ENCODE data around the gene ABHD2.

DNA sequence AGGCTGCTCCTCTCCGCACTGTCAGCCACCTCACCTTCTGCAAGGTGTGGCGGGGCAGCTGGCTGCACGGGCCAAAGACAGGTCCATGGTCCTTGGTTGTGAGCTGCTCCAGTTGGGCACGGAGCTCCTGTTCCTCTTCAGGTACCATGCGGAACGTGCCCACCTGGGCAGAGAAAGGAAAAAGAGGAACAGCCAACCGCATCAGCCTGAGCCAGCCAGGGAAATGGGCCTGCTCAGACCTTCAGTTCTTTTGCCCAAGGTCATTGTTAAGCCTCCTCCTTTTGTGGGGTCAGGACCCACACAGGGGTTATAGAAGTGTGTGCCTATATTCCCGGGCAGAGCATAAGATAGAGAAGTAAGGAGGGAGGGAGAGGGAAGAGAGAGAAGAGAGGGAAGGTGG is 130.3 kb downstream of the ABHD2 start:
- no peak for TF ChIP-seq CTCF (IDR thresholded peaks at IDR 0.05)
- TF ChIP-seq ZFX (IDR thresholded peaks at IDR 0.05; ENCODE audit: borderline replicate concordance): no peak

Data from 22Rv1 (cell line).